ENCODE results near the gene LUC7L. TPM values are rescaled to one million over a fixed set of nuclear protein-coding genes. Genes with fewer than 3 reads are reported as not detected.
"Not testable (repeated sequence)": the region's sequence is repeated elsewhere in the genome, so short reads cannot be mapped to it uniquely, and the experiment has no call there.

Gene LUC7L
- total RNA-seq, 2 experiments from 2014 or later: 58.4 to 59.1 TPM

DNA sequence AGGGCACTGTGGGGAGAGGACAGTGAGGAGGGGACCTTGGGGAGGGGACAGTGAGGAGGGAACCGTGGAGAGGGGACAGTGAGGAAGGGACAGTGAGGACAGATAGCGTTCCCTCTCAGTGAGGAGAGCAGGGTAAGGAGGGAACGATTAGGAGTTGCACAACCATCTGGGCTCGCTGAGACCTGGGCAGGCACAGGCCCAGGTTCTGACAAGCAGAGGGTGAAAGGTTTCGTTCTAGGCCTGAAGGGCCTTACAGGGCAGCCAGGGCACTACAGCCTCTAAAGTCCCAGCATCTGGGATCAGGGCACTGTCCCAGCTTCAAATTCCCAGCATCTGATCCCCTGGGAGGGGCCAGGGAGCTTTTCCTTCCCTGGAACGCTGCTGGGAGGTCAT is 76.1 kb downstream of the LUC7L start:
- DNase-seq; CTCF ChIA-PET; intact Hi-C loops (cut with micrococcal nuclease); H3K4me1 Mint-ChIP-seq (ENCODE audit: low read depth); H3K27ac Mint-ChIP-seq; H3K36me3 Mint-ChIP-seq (ENCODE audit: low read depth); H3K9me3 Mint-ChIP-seq; H3K4me3 Mint-ChIP-seq: not testable (repeated sequence)
- peaks cover 27% of the 10 kb centered on the region for H3K27me3 Mint-ChIP-seq (ENCODE audit: low read depth)

DNA sequence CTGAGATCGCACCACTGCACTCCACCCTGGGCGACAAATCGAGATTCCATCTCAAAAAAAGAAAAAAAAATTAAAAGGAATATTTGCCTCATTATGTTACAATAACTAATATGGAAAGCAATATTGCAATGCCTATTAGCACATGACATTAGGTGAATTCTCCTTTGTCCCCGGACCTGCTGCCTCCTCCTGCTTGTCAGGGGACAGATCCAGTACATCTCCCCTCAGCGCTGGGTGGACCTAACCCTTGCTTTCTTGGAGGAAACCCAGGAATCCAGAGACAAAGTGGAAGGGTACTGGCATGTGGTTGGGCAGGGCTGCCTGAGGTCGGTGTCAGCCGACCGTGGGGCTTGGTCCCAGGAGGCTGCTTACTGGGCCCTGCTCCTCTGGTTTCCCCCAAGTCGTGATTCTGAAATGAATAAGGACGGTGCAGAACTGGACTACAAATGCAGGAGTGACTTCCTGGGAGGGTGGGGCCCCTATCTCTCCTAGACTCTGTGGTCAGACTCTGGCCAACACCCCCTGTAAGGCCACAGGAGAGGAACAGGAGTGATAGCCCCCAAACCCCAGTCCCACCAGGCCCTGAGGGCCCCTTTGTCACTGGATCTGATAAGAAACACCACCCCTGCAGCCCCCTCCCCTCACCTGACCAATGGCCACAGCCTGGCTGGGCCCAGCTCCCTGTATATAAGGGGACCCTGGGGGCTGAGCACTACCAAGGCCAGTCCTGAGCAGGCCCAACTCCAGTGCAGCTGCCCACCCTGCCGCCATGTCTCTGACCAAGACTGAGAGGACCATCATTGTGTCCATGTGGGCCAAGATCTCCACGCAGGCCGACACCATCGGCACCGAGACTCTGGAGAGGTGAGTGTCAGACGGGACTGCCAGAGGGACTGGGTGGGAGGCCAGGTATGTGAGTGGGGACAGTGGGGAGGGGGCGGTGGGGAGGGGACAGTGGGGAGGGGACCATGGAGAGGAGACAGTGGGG is 76.8 kb downstream of the LUC7L start, which contains the start of gene HBZ:
TSS of gene HBZ (plus strand) at position 504 of the 988 bp plus-strand sequence. CDS start at position 770, 266 bp downstream.
- DNase-seq: no peak
- CTCF ChIA-PET: no interaction called here
- Mint-ChIP-seq H3K27me3 (ENCODE audit: low read depth) (peaks cover 23% of the 10 kb centered on the region), H3K9me3 (no peaks in the 10 kb centered on the region), H3K27ac (no peak within 1 kb of the TSS), H3K4me1 (ENCODE audit: low read depth) (peaks cover 7% of the 10 kb centered on the region), H3K36me3 (ENCODE audit: low read depth) (no peaks in the 10 kb centered on the region), H3K4me3 (no peak within 1 kb of the TSS)
- intact Hi-C loops (cut with micrococcal nuclease): no loop called here

DNA sequence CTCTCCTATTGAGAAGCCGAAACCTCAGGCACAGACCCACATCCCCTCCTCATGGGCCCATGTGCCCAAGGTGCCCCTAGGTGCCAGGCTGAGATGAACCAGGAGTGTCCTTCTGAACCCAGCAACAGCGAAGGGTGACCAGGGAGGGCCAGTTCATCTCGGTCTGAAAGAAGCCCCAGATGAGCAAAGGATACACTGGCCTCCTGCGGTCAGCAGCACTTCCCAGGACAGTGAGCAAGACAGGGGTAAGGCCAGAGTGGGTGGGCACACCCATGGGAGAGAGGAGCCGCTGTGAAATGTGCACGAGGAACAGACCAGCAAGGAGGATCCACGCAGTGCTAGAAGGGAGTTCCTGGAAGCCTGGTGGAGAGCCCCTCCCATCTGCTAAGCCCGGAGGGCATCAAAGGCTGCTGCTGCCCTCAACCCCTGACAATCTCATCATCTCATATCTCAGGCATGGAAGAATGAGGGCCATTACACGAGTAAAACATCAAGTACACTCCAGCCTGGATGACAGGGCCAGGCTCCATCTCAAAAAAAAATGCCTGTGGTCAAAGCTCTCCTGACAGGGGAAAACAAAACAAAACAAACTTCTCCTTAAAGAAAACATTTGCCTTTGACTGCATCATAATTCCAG is 80.1 kb downstream of the LUC7L start:
- H3K27ac Mint-ChIP-seq: no peak overlapping the region
- H3K36me3 Mint-ChIP-seq (ENCODE audit: low read depth): no peaks in the 10 kb centered on the region
- intact Hi-C loops (cut with micrococcal nuclease): no loop called here
- CTCF ChIA-PET: interaction anchor here (1.1 kb wide), 1 partner anchor 33 kb away, joined by 3 read pairs; no protein-coding TSS in a partner anchor
- no peaks in the 10 kb centered on the region for H3K4me1 Mint-ChIP-seq (ENCODE audit: low read depth)
- DNase-seq: no peak
- H3K4me3 Mint-ChIP-seq: no peak overlapping the region
- no peaks in the 10 kb centered on the region for H3K9me3 Mint-ChIP-seq
- peaks cover 8% of the 10 kb centered on the region for H3K27me3 Mint-ChIP-seq (ENCODE audit: low read depth)

DNA sequence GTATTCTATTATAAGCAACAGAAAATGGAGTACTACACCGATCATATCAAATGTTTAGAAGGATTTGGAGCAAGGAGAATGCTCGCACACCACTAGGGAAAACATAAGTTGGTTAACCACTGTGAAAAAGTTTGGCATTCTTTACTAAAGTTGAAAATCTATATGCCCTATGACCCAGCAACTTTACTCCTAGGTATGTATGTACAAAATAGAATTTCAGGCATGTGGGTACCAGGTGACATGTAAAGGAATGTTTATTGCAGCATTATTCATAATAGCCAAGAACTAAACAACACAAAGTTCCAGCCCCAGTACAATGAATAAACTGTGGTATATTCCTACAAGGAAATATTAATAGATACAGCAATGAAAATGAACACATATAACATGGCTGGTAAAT is 82.6 kb downstream of the LUC7L start:
- Mint-ChIP-seq H3K27ac (no peak overlapping the region), H3K4me3 (no peak overlapping the region), H3K27me3 (ENCODE audit: low read depth) (peaks cover 4% of the 10 kb centered on the region), H3K4me1 (ENCODE audit: low read depth) (no peaks in the 10 kb centered on the region), H3K36me3 (ENCODE audit: low read depth) (no peaks in the 10 kb centered on the region), H3K9me3 (no peaks in the 10 kb centered on the region)
- no peak for DNase-seq
- CTCF ChIA-PET: no interaction called here
- intact Hi-C loops (cut with micrococcal nuclease): no loop called here

DNA sequence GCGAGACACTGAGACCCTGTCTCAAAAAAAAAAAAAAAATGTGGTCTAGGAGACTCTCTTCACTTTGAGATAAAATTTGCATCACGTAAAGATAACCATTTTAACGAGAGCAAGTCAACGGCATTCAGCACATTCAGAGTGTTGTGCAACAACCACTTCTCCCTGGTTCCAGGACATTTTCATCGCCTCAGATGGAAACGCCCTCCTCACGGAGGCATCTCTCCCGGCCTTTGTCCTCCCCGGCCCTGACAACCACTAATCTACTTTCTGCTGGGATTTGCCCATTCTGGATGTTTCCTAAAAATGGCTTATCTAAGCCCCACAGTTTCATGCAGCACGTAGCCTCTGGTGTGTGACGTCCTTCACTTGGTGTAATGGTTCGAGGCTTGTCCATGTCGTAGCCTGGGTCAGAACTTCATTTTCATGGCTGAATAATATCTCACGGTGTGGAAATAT is 84.4 kb downstream of the LUC7L start:
- Mint-ChIP-seq H3K27ac (no peak overlapping the region), H3K4me1 (ENCODE audit: low read depth) (no peaks in the 10 kb centered on the region), H3K9me3 (no peaks in the 10 kb centered on the region), H3K36me3 (ENCODE audit: low read depth) (no peaks in the 10 kb centered on the region), H3K4me3 (no peak overlapping the region), H3K27me3 (ENCODE audit: low read depth) (no peaks in the 10 kb centered on the region)
- no peak for DNase-seq
- intact Hi-C loops (cut with micrococcal nuclease): no loop called here
- CTCF ChIA-PET: interaction anchor here (1.3 kb wide), 1 partner anchor 38 kb away, joined by 3 read pairs; no protein-coding TSS in a partner anchor

DNA sequence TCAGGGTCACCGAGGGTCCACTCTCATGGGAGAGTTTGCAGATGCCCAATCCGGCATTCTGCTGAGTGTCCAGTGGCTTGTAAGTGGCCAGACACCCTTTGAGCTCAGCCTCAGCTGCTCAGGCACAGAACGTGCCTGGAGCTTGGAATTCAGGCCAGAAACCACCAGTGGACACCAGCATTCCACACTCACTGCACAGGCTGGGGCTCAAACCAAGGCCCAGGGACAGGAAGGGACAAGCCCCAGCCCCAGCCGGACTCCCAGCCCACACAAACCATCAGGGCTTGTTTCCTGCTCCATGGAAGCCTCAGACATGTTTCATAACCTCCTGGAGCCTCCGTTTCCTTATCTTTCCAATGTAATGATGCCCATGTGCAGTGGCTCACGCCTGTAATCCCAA is 85.8 kb downstream of the LUC7L start:
- Mint-ChIP-seq H3K36me3 (ENCODE audit: low read depth) (peaks cover 2% of the 10 kb centered on the region), H3K9me3 (no peaks in the 10 kb centered on the region), H3K27me3 (ENCODE audit: low read depth) (no peaks in the 10 kb centered on the region), H3K27ac (no peak overlapping the region), H3K4me3 (no peak overlapping the region), H3K4me1 (ENCODE audit: low read depth) (peaks cover 2% of the 10 kb centered on the region)
- intact Hi-C loops (cut with micrococcal nuclease): no loop called here
- CTCF ChIA-PET: interaction anchor here (1.3 kb wide), 1 partner anchor 37 kb away, joined by 3 read pairs; no protein-coding TSS in a partner anchor
- DNase-seq: no peak

DNA sequence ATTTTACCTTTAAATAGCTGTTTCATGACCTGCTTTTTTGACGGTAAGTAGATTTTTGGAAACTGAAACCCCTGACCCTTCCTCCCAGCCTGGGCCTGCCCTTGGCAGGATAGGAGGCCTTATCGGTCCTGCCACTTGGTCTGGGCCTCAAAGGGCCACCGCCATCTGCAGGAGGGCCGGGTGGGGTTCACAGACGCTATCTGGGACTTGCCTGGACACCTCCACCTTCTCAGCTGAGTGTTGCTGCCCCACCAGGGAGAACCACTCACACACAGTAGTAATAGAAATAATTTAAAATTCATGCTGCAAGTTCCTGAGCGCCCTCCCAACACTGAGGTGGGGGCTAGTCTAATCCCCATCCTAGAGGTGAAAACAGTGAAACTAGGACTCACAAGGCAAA is 86.2 kb downstream of the LUC7L start:
- intact Hi-C loops (cut with micrococcal nuclease): no loop called here
- Mint-ChIP-seq H3K27ac (no peak overlapping the region), H3K4me3 (no peak overlapping the region), H3K36me3 (ENCODE audit: low read depth) (peaks cover 2% of the 10 kb centered on the region), H3K9me3 (no peaks in the 10 kb centered on the region), H3K4me1 (ENCODE audit: low read depth) (peaks cover 2% of the 10 kb centered on the region), H3K27me3 (ENCODE audit: low read depth) (no peaks in the 10 kb centered on the region)
- no peak for DNase-seq
- CTCF ChIA-PET: interaction anchor here (1.2 to 1.8 kb wide), 2 partner anchors 26 to 219 kb away, joined by 3 to 4 read pairs; no protein-coding TSS in a partner anchor

DNA sequence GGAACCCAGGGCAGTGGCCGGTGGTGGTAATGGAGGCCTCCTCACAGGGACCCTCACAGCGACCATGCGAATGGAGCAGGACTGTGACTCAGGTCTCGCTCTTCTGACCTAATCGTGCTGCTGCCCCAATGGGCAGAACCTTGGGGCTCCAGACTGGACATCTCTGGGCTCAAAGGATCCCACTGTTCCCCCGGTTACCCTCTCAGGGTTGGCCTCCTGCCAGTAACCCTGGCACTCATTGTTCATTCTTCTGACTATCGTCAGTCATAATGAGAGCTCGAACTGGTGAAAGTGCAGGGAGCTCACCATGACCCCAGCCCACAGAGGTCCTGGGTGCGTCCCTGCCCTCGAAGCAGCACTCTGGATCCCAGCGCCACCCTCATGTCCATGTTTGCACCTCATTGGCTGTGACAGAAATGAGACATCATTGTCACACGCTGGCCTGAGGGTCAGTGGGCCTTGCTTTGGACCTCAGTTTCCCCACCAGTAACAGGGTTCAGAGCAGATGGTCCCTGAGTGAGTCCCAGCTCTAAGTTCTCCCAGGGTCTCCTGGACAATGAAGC is 86.8 kb downstream of the LUC7L start:
- H3K27me3 Mint-ChIP-seq (ENCODE audit: low read depth): no peaks in the 10 kb centered on the region

DNA sequence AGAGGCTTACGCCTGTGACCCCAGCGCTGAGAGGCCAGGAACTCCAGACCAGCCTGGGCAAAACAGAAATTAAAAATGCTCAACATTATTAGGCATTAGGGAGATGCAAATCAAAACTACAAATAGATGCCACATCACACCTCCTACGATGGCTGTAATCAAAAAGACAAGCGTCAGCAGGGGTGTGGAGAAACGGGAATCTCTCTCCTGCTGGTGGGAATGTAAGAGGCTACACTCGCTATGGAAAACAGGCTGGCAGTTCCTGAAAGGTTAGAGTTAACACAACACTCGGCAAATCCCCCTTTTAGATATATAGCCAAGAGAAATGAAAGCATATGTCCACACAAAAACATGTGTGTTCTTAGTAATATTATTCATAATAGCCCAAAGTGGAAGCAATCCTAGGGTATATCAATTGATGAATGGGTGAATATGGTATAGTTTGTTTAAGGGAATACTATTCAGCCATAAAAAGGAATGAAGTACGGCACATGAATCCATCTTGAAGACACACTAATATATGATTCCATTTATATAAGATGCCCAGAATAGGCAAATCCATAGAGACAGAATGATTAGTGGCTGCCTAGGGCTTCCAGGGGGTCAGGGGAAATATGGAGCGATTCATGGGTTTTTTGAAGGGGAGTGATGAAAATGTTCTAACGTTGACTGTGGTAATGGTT is 88.9 kb downstream of the LUC7L start:
- CTCF ChIA-PET: no interaction called here
- H3K27me3 Mint-ChIP-seq (ENCODE audit: low read depth): no peaks in the 10 kb centered on the region
- no peak for DNase-seq
- peaks cover 8% of the 10 kb centered on the region for H3K36me3 Mint-ChIP-seq (ENCODE audit: low read depth)
- peaks cover 13% of the 10 kb centered on the region for H3K4me1 Mint-ChIP-seq (ENCODE audit: low read depth)
- no peaks in the 10 kb centered on the region for H3K9me3 Mint-ChIP-seq
- no peak overlapping the region for H3K27ac Mint-ChIP-seq
- H3K4me3 Mint-ChIP-seq: peak overlapping the region; percentile 28
- intact Hi-C loops (cut with micrococcal nuclease): no loop called here

More for the DNA sequence above, 86.8 kb downstream of the LUC7L start:
- Mint-ChIP-seq H3K9me3 (no peaks in the 10 kb centered on the region), H3K4me3 (no peak overlapping the region), H3K27ac (no peak overlapping the region), H3K36me3 (ENCODE audit: low read depth) (peaks cover 4% of the 10 kb centered on the region), H3K4me1 (ENCODE audit: low read depth) (peaks cover 2% of the 10 kb centered on the region)
- intact Hi-C loops (cut with micrococcal nuclease): no loop called here
- no peak for DNase-seq
- CTCF ChIA-PET: interaction anchor here (0.6 to 1.8 kb wide), 3 partner anchors 25 to 219 kb away, joined by 3 to 4 read pairs (median 3); no protein-coding TSS in a partner anchor

Other genes starting within 250 kb of the LUC7L start
- gene POLR3K, start 175.8 kb downstream of the LUC7L start, total RNA-seq: 10 to 100 TPM; 38.2 to 40.9 TPM
- gene SNRNP25, start 175.6 kb downstream of the LUC7L start, total RNA-seq: 10 to 100 TPM; 38.0 to 38.6 TPM
- gene RHBDF1, start 156.8 kb downstream of the LUC7L start, total RNA-seq: under 1 TPM in 1 of 2 experiments, not detected in 1; 0.36 TPM
- 10 to 100 TPM; 38.6 to 38.8 TPM for gene MPG, start 151.2 kb downstream of the LUC7L start, total RNA-seq
- 10 to 100 TPM; 38.1 to 42.0 TPM for gene NPRL3, start 90.8 kb downstream of the LUC7L start, total RNA-seq
- not detected for gene HBZ, start 76.8 kb downstream of the LUC7L start, total RNA-seq
- gene HBM, start 63.5 kb downstream of the LUC7L start, total RNA-seq: not detected
- gene HBA2, start 56.6 kb downstream of the LUC7L start, total RNA-seq: under 1 TPM in 1 of 2 experiments, not detected in 1; 0.62 TPM
- gene HBA1, start 52.8 kb downstream of the LUC7L start, total RNA-seq: not detected
- gene HBQ1, start 49.0 kb downstream of the LUC7L start, total RNA-seq: 1 to 10 TPM in 1 of 2 experiments, under 1 TPM in 1; 0.79 to 1.1 TPM
- gene FAM234A, start 5.4 kb upstream of the LUC7L start, total RNA-seq: 10 to 100 TPM; 25.9 to 27.4 TPM
- gene RGS11, start 46.5 kb upstream of the LUC7L start, total RNA-seq: under 1 TPM in 1 of 2 experiments, not detected in 1; 0.10 TPM
- gene ARHGDIG, start 51.1 kb upstream of the LUC7L start, total RNA-seq: not detected
- gene PDIA2, start 53.7 kb upstream of the LUC7L start, total RNA-seq: not detected
- gene AXIN1, start 123.3 kb upstream of the LUC7L start, total RNA-seq: 10 to 100 TPM; 17.5 to 17.9 TPM
- 10 to 100 TPM; 68.3 to 74.0 TPM for gene MRPL28, start 141.1 kb upstream of the LUC7L start, total RNA-seq
- gene PGAP6, start 152.5 kb upstream of the LUC7L start, total RNA-seq: 10 to 100 TPM; 19.9 to 20.9 TPM
- 10 to 100 TPM; 86.7 to 87.0 TPM for gene NME4, start 167.8 kb upstream of the LUC7L start, total RNA-seq
- 1 to 10 TPM; 8.9 to 9.6 TPM for gene DECR2, start 172.4 kb upstream of the LUC7L start, total RNA-seq
- gene RAB11FIP3, start 196.2 kb upstream of the LUC7L start, total RNA-seq: 10 to 100 TPM; 15.8 to 18.2 TPM